Gastroesophageal sphincter (tissue), 3 donors: Measurements from ENCODE around the gene GRAMD2B.

Experiments
- CTCF ChIP-seq, 4 experiments: fragments of 200-600 bp in 2 of 4; fragments of 450-650 bp in 2 of 4; sonication (generic) in 1 of 4; IDR thresholded peaks; one replicate each; pipeline ENCODE4 v1.5.1; 2017 to 2019; ENCODE audit warnings: antibody characterized with exemption in 4 of 4, mild to moderate bottlenecking in 2 of 4, moderate library complexity in 2 of 4
- EP300 ChIP-seq: sonication (generic); formaldehyde crosslinking; IDR thresholded peaks from one replicate; pipeline ENCODE4 v1.6.1; 2017; ENCODE audit warnings: antibody characterized with exemption, mild to moderate bottlenecking
- POLR2A ChIP-seq, 2 donors: fragments of 450-650 bp; IDR thresholded peaks; one replicate each; pipeline ENCODE4 v1.6.1; 2017; ENCODE audit warnings: antibody characterized with exemption in 2 of 2, mild to moderate bottlenecking in 2 of 2, moderate library complexity in 1 of 2

DNA sequence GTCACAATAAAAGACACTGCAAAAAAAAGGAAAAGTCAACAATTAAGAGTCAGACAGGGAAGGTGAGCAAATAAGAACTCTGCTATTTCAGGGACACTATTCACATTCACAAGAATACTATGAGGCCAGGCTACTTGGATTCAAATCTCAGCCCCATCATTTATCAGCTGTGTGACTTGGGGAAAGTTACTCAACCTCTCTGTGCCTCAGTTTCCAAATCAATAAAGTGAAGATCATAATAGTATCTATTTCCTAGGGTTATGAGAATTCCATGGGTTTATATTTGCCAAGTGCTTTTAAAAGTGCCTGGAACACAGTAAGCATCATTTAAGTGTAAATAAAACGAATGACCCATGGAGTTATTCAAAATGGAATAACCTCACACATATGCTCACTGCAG is 115.4 kb downstream of the GRAMD2B start:
- TF ChIP-seq CTCF (IDR thresholded peaks at IDR 0.05) (no peak), EP300 (no peak), POLR2A (IDR thresholded peaks at IDR 0.05) (no peak)
